HAP-1 (cell line): ENCODE results near the gene ENO3.
A peak's percentile ranks its signal among the peaks of the same experiment; 100 is the strongest.

Experiments
- DNase-seq, 2 experiments: peaks; one replicate each; pipeline ENCODE4 v3.0.0-alpha.2; 2016 to 2020; ENCODE audit warnings: low spot score in 2 of 2
- H3K27me3 ChIP-seq: fragments of 250-450 bp; sonication (Bioruptor Pico); 2 replicates; pipeline ENCODE4 v1.5.1; 2020; ENCODE audit warnings: low read depth, mild to moderate bottlenecking, moderate library complexity
- H3K36me3 ChIP-seq: fragments of 250-450 bp; sonication (Bioruptor Pico); replicated peaks from 2 replicates; pipeline ENCODE4 v1.5.1; 2020; ENCODE audit warnings: mild to moderate bottlenecking
- H3K4me1 ChIP-seq: fragments of 250-450 bp; sonication (Bioruptor Pico); 2 replicates; pipeline ENCODE4 v1.5.1; 2020; ENCODE audit warnings: mild to moderate bottlenecking
- H3K4me3 ChIP-seq: fragments of 250-450 bp; sonication (Bioruptor Pico); 2 replicates; pipeline ENCODE4 v1.5.1; 2020; ENCODE audit warnings: mild to moderate bottlenecking, moderate library complexity
- H3K9me3 ChIP-seq: fragments of 250-450 bp; sonication (Bioruptor Pico); 2 replicates; pipeline ENCODE4 v1.5.1; 2020; ENCODE audit warnings: mild to moderate bottlenecking, moderate library complexity
- in situ Hi-C: fragments of 300-500 bp; cut with MboI; formaldehyde crosslinking; loops from 3 replicates; pipeline ENCODE4 v1.14.3; 2020; ENCODE audit warnings: low sequenced_read_pairs, inconsistent platforms, mixed read lengths

ENO3 gene

DNA sequence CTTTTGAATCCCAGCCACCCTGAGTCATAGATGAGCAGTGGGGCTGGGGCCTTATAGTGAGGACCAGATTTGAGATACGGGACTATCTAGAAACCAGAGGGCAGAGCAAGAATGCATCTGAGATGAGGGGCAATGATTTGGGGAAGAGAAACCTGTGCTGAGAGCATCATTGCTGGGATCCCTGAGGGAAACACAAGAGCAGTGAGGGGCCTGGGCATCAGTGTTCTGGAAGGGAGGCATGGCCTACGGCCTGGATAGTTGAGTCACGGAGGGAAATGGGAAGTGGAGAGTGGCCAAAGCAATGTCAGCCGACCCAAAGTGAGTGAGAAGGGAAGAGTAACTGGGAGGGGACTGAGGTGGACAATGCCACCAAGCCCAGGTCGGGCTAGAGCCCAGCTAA lies 31.4 kb downstream of the ENO3 start:
- H3K4me1 ChIP-seq: no peaks in the 10 kb centered on the region
- H3K9me3 ChIP-seq: no peaks in the 10 kb centered on the region
- H3K4me3 ChIP-seq: no peak overlapping the region
- in situ Hi-C loops: loop anchor here (5.0 to 25.0 kb wide), 2 partner anchors 80 to 1480 kb away; no protein-coding TSS in a partner anchor
- H3K27me3 ChIP-seq: no peaks in the 10 kb centered on the region
- DNase-seq: no peak
- peaks cover 53% of the 10 kb centered on the region for H3K36me3 ChIP-seq

DNA sequence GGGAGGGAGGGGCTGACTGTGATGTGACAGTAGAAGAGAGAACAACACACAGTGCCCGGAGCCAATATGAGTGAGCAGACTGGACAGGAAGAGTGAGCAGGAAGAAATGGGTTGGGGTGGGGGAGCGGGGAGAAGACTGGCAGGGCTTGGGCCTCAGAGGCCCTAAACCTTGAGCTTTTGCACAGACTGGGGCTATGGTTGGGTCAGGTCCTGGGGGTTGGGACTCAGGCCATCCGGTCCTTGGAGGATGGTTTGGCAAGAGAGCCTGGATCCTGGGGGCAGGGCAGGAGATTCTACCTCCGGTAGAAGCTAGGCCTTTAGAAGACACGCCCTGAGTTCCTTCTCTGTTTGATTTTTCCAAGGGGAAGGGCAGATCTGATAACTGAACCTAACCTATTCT lies 35.5 kb downstream of the ENO3 start:
- peak overlapping the region; percentile 78 for H3K4me3 ChIP-seq
- peaks cover 18% of the 10 kb centered on the region for H3K36me3 ChIP-seq
- H3K27me3 ChIP-seq: no peaks in the 10 kb centered on the region
- DNase-seq: no peak
- no peaks in the 10 kb centered on the region for H3K9me3 ChIP-seq
- H3K4me1 ChIP-seq: peaks cover 7% of the 10 kb centered on the region
- in situ Hi-C loops: loop anchor here (25.0 kb wide), 1 partner anchor 1476 kb away; no protein-coding TSS in a partner anchor

- peak; percentile 79 to 96 for DNase-seq
Measured at GRCh38 chr17:4986951-4987766, 36.2 kb downstream of the ENO3 start, which contains the start of gene CAMTA2. Gene CAMTA2, minus strand, starts transcription at chr17:4987675. Its CDS starts 1,453 bp downstream, at chr17:4986222.

DNA sequence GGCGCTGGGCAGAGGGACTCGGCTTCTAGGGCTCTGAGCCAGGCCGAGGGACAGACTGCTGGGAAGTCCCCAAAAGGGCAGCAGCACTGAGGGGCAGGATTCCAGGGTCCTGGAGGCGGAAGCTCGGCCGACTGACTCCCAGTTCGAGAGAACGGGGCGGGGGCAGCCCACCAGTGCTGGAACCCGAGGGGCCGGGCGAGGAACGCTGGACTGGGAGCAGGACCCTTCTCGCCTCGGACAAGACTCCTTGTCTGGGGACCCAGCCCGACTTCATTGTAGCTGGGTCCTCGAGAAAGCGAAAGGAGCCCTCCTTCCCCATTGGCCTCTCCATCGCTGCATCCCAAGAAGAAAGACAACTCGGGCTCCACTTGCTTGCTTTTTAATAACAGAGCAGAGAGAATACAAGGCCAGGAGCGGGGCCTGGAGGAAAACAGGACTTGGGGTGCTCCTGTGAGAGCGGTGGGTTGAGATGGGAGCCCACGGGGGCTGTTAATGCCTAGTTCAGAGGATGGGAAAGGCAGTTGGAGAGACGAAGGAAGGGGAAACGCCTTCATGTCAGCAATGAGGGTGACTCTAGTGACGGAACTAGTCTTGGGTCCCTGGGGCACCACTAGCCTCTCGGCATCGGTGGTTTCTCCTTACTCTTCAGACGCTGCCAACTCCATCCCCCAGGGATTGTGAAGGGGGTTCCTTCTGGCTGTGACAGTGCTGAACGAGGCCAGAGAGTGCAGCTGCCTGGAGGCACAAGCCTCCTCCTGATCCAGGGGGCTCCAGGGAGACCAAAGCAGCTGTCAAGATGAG lies 37.0 kb downstream of the ENO3 start:
- DNase-seq: peak in 1 of 2 experiments; percentile 50
- H3K4me3 ChIP-seq: peak overlapping the region; percentile 78
- H3K4me1 ChIP-seq: peaks cover 7% of the 10 kb centered on the region
- in situ Hi-C loops: loop anchor here (25.0 kb wide), 1 partner anchor 1474 kb away; no protein-coding TSS in a partner anchor
- no peaks in the 10 kb centered on the region for H3K27me3 ChIP-seq
- H3K9me3 ChIP-seq: no peaks in the 10 kb centered on the region
- H3K36me3 ChIP-seq: peaks cover 10% of the 10 kb centered on the region

More at GRCh38 chr17:4986951-4987766, 36.2 kb downstream of the ENO3 start, which contains the start of gene CAMTA2:
- Histone ChIP-seq H3K4me3 (peak within 1 kb of the TSS; percentile 78), H3K4me1 (peaks cover 7% of the 10 kb centered on the region), H3K27me3 (no peaks in the 10 kb centered on the region), H3K36me3 (peaks cover 18% of the 10 kb centered on the region), H3K9me3 (no peaks in the 10 kb centered on the region)
- in situ Hi-C loops: loop anchor here (25.0 kb wide), 1 partner anchor 1475 kb away; no protein-coding TSS in a partner anchor

- in situ Hi-C loops: loop anchor here (25.0 kb wide), 1 partner anchor 1468 kb away; no protein-coding TSS in a partner anchor
- Histone ChIP-seq H3K4me3 (no peak overlapping the region), H3K27me3 (no peaks in the 10 kb centered on the region), H3K36me3 (peaks cover 4% of the 10 kb centered on the region; the same call in 1 of the 2 replicates), H3K9me3 (no peaks in the 10 kb centered on the region), H3K4me1 (peaks cover 6% of the 10 kb centered on the region)
- no peak for DNase-seq
Measured at GRCh38 chr17:4994081-4994595, 43.2 kb downstream of the ENO3 start.

- H3K4me3 ChIP-seq: peak within 1 kb of the TSS; percentile 82
- peak; percentile 82 to 95 for DNase-seq
- in situ Hi-C loops: loop anchor here (25.0 kb wide), 1 partner anchor 1465 kb away; no protein-coding TSS in a partner anchor
- no peaks in the 10 kb centered on the region for H3K9me3 ChIP-seq
- peaks cover 6% of the 10 kb centered on the region for H3K4me1 ChIP-seq
- peaks cover 27% of the 10 kb centered on the region for H3K36me3 ChIP-seq
- no peaks in the 10 kb centered on the region for H3K27me3 ChIP-seq
Measured at GRCh38 chr17:4997302-4998026, 46.5 kb downstream of the ENO3 start, which contains the start of the genes INCA1 and KIF1C. Gene INCA1, minus strand, starts transcription at chr17:4997522. Its CDS starts 3,085 bp downstream, at chr17:4994437. Gene KIF1C, plus strand, starts transcription at chr17:4997950. Its CDS starts 2,297 bp downstream, at chr17:5000247.

GRCh38 chr17:4998027-4998731 lies 47.3 kb downstream of the ENO3 start:
- Histone ChIP-seq H3K4me3 (peak overlapping the region; percentile 82), H3K9me3 (no peaks in the 10 kb centered on the region), H3K4me1 (peaks cover 6% of the 10 kb centered on the region), H3K36me3 (peaks cover 31% of the 10 kb centered on the region), H3K27me3 (no peaks in the 10 kb centered on the region)
- peak in 1 of 2 experiments; percentile 65 for DNase-seq
- in situ Hi-C loops: loop anchor here (25.0 kb wide), 1 partner anchor 1464 kb away; no protein-coding TSS in a partner anchor

GRCh38 chr17:4998732-4999429 lies 48.0 kb downstream of the ENO3 start:
- peaks cover 38% of the 10 kb centered on the region for H3K36me3 ChIP-seq
- H3K9me3 ChIP-seq: no peaks in the 10 kb centered on the region
- peak in 1 of 2 experiments; percentile 34 for DNase-seq
- peaks cover 6% of the 10 kb centered on the region for H3K4me1 ChIP-seq
- H3K4me3 ChIP-seq: peak overlapping the region; percentile 82
- H3K27me3 ChIP-seq: no peaks in the 10 kb centered on the region
- in situ Hi-C loops: loop anchor here (25.0 kb wide), 1 partner anchor 1463 kb away; no protein-coding TSS in a partner anchor

GRCh38 chr17:4999430-5000093 lies 48.6 kb downstream of the ENO3 start:
- DNase-seq: no peak
- Histone ChIP-seq H3K27me3 (no peaks in the 10 kb centered on the region), H3K4me3 (peak overlapping the region; percentile 82), H3K4me1 (peaks cover 6% of the 10 kb centered on the region), H3K36me3 (peaks cover 45% of the 10 kb centered on the region), H3K9me3 (no peaks in the 10 kb centered on the region)
- in situ Hi-C loops: loop anchor here (25.0 kb wide), 1 partner anchor 1463 kb away; no protein-coding TSS in a partner anchor

DNA sequence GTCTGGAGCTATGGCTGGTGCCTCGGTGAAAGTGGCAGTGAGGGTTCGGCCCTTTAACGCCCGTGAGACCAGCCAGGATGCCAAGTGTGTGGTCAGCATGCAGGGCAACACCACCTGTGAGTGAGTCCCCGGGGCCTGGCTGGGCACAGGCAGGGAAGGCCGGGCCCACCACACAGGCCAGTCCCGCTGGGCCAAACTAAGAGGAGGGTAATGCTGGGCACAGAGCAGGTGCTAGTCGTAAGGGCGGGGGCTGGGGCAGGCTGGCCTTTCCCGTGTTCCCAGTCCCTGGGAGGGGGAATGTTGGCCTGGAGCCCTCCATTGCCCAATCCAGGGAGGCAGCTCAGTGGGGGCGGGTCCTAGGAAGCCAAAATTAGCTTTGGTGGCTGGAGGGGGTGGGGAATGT lies 49.3 kb downstream of the ENO3 start:
- Histone ChIP-seq H3K27me3 (no peaks in the 10 kb centered on the region), H3K4me3 (no peak overlapping the region), H3K36me3 (peaks cover 52% of the 10 kb centered on the region), H3K9me3 (no peaks in the 10 kb centered on the region), H3K4me1 (peaks cover 6% of the 10 kb centered on the region)
- in situ Hi-C loops: no loop called here
- peak in 1 of 2 experiments; percentile 28 for DNase-seq

- DNase-seq: no peak
- Histone ChIP-seq H3K4me3 (no peak overlapping the region), H3K27me3 (no peaks in the 10 kb centered on the region), H3K4me1 (peaks cover under 1% of the 10 kb centered on the region), H3K36me3 (peaks cover 72% of the 10 kb centered on the region), H3K9me3 (no peaks in the 10 kb centered on the region)
- in situ Hi-C loops: no loop called here
Measured at GRCh38 chr17:5002121-5002788, 51.3 kb downstream of the ENO3 start.
